DOHH2 (cell line): ENCODE results near the gene CEACAM21.

Experiments
- H3F3A ChIP-seq: fragments of 200-600 bp; sonication (generic), shearing (Covaris generic); 2 replicates; pipeline ENCODE4 v1.6.0; 2016; ENCODE audit warnings: antibody characterized with exemption, mild to moderate bottlenecking; ENCODE audit not compliant: control insufficient read depth, insufficient read depth
- H3K27ac ChIP-seq: fragments of 200-600 bp; sonication (generic); 2 replicates; pipeline ENCODE4 v1.5.1; 2014; ENCODE audit warnings: low read depth, mild to moderate bottlenecking, low read length, moderate library complexity
- H3K27me3 ChIP-seq: fragments of 200-600 bp; sonication (generic); 2 replicates; pipeline ENCODE4 v1.6.1; 2014; ENCODE audit warnings: mild to moderate bottlenecking, low read length, mixed read lengths; ENCODE audit not compliant: control insufficient read depth
- H3K36me3 ChIP-seq: fragments of 200-600 bp; sonication (generic); 2 replicates; pipeline ENCODE4 v1.6.1; 2014; ENCODE audit warnings: mild to moderate bottlenecking, low read length, moderate library complexity, mixed read lengths; ENCODE audit not compliant: control insufficient read depth
- H3K4me1 ChIP-seq: fragments of 200-600 bp; sonication (generic); 2 replicates; pipeline ENCODE4 v1.6.1; 2014; ENCODE audit warnings: mild to moderate bottlenecking, low read length, mixed read lengths; ENCODE audit not compliant: control insufficient read depth
- H3K4me2 ChIP-seq: fragments of 200-600 bp; sonication (generic); 2 replicates; pipeline ENCODE4 v1.6.0; 2014; ENCODE audit warnings: mild to moderate bottlenecking, low read length, moderate library complexity
- H3K4me3 ChIP-seq: fragments of 200-600 bp; sonication (generic); 2 replicates; pipeline ENCODE4 v1.5.1; 2014; ENCODE audit warnings: mild to moderate bottlenecking, low read length, mixed read lengths
- H3K79me2 ChIP-seq: fragments of 200-600 bp; sonication (generic); 2 replicates; pipeline ENCODE4 v1.6.1; 2014; ENCODE audit warnings: mild to moderate bottlenecking, low read length, mixed read lengths; ENCODE audit not compliant: control insufficient read depth
- H3K9me2 ChIP-seq: fragments of 200-600 bp; sonication (generic); replicated peaks from 2 replicates; pipeline ENCODE4 v1.6.1; 2014; ENCODE audit warnings: mild to moderate bottlenecking, low read length, mixed read lengths; ENCODE audit not compliant: control insufficient read depth
- H3K9me3 ChIP-seq: fragments of 200-600 bp; sonication (generic); 2 replicates; pipeline ENCODE4 v1.6.1; 2014; ENCODE audit warnings: antibody characterized with exemption, low read length, mixed read lengths; ENCODE audit not compliant: control insufficient read depth, insufficient read depth
- H4K20me1 ChIP-seq: fragments of 200-600 bp; sonication (generic); 2 replicates; pipeline ENCODE4 v1.6.0; 2014; ENCODE audit warnings: low read depth, mild to moderate bottlenecking, antibody characterized with exemption, low read length, moderate library complexity; ENCODE audit not compliant: control insufficient read depth, insufficient read depth
- EZH2phosphoT487 ChIP-seq: fragments of 200-600 bp; sonication (generic); IDR thresholded peaks from 2 replicates; pipeline ENCODE4 v1.6.1; 2017; ENCODE audit warnings: borderline replicate concordance, mild to moderate bottlenecking, antibody characterized with exemption, low read length, moderate library complexity, mixed read lengths
- TF ChIP-seq, protein P1 (sequence below): fragments of 200-600 bp; sonication (generic); IDR thresholded peaks from one replicate; pipeline ENCODE4 v1.5.1; 2014; ENCODE audit warnings: antibody characterized with exemption, mild to moderate bottlenecking, low read depth, low read length; ENCODE audit not compliant: poor library complexity, severe bottlenecking

Gene CEACAM21

DNA sequence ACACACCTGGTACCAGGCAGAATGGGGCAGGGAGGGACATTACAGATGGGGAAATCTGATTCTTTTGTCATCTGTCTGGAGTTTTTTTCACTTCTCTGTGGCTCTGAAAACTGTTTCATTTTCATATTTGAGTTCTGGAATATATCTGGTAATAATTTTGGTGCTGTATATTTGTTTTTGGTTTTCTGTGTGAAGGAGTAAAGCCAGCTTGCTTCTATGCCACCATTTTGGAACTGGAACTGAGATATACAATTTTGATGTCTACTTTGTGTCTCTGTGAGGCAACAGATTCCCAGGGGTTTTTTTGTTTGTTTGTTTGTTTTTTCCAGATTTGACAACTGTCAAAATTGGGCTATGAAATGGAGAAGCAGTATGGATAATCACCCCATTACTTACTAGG lies 34.8 kb downstream of the CEACAM21 start:
- TF ChIP-seq, protein P1, sequence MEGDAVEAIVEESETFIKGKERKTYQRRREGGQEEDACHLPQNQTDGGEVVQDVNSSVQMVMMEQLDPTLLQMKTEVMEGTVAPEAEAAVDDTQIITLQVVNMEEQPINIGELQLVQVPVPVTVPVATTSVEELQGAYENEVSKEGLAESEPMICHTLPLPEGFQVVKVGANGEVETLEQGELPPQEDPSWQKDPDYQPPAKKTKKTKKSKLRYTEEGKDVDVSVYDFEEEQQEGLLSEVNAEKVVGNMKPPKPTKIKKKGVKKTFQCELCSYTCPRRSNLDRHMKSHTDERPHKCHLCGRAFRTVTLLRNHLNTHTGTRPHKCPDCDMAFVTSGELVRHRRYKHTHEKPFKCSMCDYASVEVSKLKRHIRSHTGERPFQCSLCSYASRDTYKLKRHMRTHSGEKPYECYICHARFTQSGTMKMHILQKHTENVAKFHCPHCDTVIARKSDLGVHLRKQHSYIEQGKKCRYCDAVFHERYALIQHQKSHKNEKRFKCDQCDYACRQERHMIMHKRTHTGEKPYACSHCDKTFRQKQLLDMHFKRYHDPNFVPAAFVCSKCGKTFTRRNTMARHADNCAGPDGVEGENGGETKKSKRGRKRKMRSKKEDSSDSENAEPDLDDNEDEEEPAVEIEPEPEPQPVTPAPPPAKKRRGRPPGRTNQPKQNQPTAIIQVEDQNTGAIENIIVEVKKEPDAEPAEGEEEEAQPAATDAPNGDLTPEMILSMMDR, result no peak
- TF ChIP-seq EZH2phosphoT487, result no peak
- no peaks in the 10 kb centered on the region for H3K9me3 ChIP-seq

DNA sequence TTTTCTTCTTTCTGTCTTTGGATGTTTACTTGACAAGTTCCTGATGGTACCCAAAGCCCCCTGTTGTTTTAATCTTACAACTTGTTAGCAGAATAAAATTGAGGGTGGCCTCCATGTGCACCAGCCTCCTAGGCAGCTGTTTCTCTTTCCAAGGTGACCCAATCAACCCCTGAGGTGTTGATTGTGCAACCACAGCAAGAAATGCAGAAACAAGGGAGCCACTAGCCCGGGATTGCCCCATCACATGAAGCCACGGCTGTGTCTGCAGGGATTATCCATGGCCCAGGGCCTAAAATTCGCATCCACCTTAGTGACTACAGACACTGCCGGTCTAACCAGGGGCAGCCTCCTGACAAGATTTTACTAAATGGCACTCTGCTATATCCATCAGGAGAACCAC lies 36.5 kb downstream of the CEACAM21 start:
- Histone ChIP-seq H3K4me3 (no peak overlapping the region), H3K4me1 (no peaks in the 10 kb centered on the region), H3K4me2 (no peak overlapping the region), H3K36me3 (no peaks in the 10 kb centered on the region), H3K27me3 (peaks cover 18% of the 10 kb centered on the region), H3K27ac (no peak overlapping the region), H4K20me1 (no peaks in the 10 kb centered on the region; the same call in 1 of the 2 replicates), H3F3A (no peaks in the 10 kb centered on the region), H3K79me2 (no peaks in the 10 kb centered on the region), H3K9me2 (no peaks in the 10 kb centered on the region), H3K9me3 (no peaks in the 10 kb centered on the region)
- no peak for TF ChIP-seq EZH2phosphoT487
- TF ChIP-seq, protein P1, result no peak

More for the DNA sequence above, 34.8 kb downstream of the CEACAM21 start:
- Histone ChIP-seq H3K4me1 (no peaks in the 10 kb centered on the region), H3K36me3 (no peaks in the 10 kb centered on the region), H3K27me3 (peaks cover 18% of the 10 kb centered on the region), H3K27ac (no peak overlapping the region), H3K4me2 (no peak overlapping the region), H3K4me3 (no peak overlapping the region), H3K79me2 (no peaks in the 10 kb centered on the region), H3F3A (no peaks in the 10 kb centered on the region), H4K20me1 (no peaks in the 10 kb centered on the region), H3K9me2 (no peaks in the 10 kb centered on the region)

DNA sequence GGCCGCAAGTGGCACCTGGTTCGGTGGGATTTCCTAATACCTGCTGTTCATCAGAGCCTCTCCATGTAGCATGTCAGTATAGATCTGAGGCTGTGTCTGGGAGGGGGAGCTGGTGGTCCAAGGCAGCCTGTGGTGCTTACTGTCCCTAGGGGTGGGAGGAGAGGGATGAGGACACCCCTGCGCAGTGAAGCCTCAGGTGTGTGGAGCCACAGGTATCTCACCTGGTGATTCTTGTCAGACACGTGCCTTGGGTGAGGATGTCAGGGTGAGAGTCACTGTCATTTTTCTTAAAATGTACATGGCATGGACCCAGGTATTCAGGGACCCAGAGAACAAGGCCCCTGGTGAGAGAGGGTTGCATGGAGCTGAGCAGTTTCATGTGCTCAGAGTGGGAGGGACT lies 39.2 kb downstream of the CEACAM21 start:
- no peak for TF ChIP-seq EZH2phosphoT487
- TF ChIP-seq, protein P1, result no peak
- Histone ChIP-seq H4K20me1 (no peaks in the 10 kb centered on the region; the same call in 1 of the 2 replicates), H3K4me1 (no peaks in the 10 kb centered on the region), H3K4me2 (no peak overlapping the region), H3K27ac (no peak overlapping the region), H3K4me3 (no peak overlapping the region), H3F3A (no peaks in the 10 kb centered on the region), H3K9me3 (no peaks in the 10 kb centered on the region), H3K27me3 (peaks cover 9% of the 10 kb centered on the region), H3K79me2 (no peaks in the 10 kb centered on the region), H3K36me3 (no peaks in the 10 kb centered on the region), H3K9me2 (no peaks in the 10 kb centered on the region)
